OCI-M2 (cell line): ENCODE data around the gene GPR21.

Experiments
- DNase-seq: peaks from one replicate; lab custom pipeline; 2025; ENCODE audit not compliant: unreplicated experiment; lab: John Stamatoyannopoulos, UW

GPR21 gene

DNA sequence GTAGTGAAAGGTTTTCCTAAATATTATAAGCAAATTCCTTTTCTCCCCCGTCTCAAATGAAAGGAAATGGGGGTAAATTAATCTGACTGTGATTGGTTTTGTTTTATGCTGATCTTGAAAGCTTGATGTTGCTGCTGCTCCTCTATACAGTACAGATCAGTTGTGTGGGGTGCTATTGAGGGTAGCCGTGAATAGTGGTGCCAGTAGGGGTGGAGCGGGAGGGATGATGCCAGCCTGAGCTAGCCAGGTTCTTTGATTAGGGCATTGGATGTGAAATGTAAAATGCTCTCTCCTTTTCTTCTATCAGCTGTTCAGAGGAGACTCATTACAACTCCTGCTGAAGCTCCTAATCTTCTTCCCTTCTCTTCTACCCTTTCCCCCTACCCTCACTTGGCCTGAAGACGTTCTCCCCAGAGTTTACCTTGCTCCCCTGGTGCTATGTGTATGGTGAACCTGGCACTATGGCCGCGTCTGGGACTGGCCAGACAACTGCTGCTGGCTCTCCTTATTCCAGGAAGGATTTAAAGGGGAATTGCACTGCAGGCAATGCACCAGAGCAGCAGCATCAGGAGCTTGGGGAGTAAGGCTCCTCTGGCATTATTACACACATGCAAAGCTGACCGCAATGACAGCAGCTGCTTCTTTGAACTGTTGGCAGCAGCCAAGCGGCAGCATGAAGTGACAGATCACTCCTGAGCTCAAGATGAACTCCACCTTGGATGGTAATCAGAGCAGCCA, 566 bp downstream of the GPR21 start:
- no peak for DNase-seq

DNA sequence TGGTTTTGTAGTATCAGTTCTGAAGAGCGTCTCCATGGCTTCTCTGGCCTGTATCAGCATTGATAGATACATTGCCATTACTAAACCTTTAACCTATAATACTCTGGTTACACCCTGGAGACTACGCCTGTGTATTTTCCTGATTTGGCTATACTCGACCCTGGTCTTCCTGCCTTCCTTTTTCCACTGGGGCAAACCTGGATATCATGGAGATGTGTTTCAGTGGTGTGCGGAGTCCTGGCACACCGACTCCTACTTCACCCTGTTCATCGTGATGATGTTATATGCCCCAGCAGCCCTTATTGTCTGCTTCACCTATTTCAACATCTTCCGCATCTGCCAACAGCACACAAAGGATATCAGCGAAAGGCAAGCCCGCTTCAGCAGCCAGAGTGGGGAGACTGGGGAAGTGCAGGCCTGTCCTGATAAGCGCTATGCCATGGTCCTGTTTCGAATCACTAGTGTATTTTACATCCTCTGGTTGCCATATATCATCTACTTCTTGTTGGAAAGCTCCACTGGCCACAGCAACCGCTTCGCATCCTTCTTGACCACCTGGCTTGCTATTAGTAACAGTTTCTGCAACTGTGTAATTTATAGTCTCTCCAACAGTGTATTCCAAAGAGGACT, 1.5 kb downstream of the GPR21 start:
- no peak for DNase-seq

DNA sequence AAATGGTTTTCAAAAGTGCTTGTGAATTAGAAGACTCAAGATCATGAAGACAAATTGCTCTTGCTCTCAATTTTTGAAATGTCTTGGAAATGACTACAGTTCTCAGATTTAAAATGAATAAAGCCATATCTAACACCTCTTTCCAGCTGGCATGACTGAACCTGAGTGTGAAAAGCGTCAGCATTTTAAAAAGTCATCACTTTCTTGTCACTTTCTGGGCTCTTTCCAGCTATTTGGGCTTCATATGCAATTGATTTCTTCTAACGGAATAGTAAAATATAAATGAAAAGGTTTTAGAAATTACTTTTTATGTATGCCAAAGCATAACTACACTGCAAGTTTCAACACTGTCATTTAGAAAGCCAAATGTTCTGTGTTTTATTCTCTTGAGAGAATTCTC, 2.3 kb downstream of the GPR21 start:
- no peak for DNase-seq

DNA sequence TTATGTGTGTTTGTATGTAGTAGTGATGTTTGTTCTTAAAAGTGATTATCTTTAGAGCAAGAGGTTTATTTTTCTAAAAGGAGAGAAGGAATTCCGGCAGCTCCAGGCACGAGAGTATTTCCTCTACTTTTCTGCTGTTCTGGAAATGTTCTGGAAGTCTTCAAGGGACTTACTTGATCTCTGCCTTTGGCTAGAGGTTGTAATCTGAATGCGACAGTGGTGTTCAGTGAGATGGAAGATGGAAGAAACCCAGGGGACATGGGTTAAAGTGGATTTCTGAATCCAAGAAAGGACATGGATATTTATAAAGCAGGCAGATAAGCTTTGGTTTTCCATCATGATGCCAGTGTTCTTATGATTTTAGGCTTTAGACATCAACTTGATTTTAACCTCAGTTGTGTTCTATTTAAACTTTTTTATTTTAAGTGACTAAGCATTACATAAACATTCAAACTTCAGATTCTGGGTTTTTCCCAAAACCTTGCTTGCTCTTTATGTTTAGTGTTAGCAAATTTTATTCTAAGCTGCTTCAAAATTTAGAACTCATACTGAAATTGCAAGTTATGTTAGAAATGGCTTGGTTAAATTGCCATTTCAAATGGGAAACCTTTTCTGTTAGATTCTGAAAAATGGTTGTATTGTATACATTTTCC, 3.6 kb downstream of the GPR21 start:
- no peak for DNase-seq

DNA sequence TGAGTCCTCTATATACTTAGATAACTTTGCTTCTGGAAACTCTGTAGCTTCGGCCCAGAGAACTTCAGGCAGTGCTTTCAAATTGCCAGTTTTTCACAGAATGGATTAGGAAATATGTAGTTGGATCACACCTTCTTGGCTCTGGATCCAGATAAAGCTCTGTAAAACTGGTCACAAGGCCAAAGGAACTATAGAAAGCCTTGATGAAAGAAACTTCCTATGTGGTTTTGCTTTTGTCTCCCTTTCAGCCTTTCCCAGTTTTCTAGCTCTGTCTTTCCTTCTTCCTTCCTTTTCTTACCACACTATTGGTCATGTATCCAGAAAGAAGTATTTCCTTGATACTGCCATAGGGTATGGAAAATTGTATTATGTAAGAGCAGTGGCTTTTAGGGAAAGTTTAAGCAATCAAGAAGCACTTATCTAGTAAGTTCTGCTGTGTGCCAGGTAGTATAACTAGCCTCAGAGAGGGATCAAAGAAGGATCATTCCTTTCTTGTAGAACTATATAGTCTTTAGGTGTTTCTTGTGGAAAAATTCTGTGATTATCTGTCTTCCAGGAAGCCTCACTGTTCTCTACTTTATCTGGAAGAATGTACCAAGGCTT, 6.3 kb downstream of the GPR21 start:
- DNase-seq: no peak

DNA sequence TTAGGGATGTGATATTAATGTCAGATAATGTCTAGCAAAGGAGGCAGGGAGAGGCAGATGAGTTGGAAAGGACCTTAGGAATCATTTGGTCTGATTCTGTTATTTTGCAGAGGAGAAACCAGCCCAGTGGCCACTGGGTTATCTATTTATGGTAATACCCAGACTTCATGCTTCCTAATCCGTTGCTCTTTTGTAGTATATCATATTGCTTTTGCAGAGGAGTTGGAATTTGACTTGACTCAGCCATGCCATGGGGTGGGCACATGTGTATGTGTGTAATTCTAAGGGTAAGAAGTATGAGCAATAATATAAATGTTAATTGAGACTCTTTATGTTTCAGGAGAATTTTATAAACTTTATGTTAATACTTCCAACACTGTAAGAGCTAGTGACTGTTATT, 7.3 kb downstream of the GPR21 start:
- no peak for DNase-seq

DNA sequence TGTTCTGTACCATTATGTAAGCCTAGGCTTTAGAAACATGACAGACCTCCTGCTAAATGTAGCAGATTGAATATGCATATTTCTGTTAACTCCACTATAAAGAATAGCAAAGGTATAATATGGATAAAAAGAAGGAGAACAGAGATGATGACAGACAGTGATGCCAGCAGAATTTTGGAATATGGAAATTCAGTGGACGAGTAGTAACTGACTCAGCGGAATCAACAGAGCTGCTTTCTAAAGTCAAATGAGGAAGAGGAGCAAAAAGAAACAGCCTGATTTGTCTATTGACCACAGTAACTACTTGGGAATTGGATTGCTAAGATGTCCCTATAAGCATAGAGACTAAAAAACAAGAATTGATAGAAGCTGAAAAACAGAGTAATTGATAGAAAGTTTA, 8.0 kb downstream of the GPR21 start:
- DNase-seq: no peak

DNA sequence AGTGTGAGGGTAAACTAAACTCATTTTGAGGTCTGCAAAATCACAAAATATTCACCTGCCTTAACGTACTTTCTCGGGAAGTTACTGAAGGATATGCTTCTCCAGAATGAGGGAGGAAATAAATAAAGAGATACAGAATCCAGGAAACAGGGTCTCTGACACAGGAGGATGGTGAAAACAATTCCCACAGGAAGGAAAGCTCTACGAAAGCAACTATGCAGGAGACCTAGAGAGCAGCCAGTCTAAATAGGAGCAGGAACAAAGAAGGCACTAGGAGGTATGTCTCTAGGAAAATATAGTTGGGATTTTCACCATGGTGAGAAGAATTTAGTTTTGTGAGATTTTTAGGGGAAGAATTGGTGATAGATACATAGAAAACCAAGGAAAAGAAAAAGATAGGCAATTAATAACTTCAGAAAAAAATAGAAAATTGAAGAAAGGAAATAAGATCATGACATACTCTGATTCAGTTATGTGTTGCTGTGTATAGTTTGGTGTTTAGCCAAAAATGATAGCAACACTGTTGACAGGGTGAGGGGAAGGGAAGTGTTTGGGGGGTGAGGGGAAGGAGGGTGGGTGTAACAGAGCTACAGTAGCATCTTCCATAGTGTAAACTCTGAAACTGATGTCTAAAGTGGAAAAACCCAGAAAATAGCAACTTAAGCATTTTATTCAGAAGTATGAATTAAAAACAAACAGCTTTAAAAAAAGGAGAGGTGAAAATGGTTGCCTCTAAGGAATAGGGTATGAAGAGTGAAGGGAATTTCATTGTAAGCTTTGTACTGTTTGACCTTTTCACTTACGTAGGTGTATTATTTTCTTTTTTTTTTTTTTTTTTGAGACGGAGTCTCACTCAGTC, 9.8 kb downstream of the GPR21 start:
- no peak for DNase-seq

DNA sequence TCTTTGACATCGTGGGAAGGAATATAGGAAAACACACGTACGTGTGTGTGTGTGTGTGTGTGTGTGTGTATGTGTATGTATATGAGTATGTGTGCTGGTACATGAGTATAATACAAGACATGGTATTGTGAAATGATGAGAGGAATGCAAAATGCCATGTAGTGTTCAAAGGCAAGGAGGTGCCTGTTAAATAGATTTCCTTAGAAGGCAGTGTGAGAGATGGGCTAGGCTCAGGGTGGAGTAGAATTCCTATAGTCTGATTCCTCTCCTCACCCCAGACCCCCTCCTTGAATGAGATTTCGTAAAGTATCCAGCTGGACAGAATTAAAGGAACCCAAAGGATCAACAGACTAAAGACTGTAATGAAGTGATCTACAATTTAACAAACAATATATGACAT, 11.1 kb downstream of the GPR21 start:
- no peak for DNase-seq

DNA sequence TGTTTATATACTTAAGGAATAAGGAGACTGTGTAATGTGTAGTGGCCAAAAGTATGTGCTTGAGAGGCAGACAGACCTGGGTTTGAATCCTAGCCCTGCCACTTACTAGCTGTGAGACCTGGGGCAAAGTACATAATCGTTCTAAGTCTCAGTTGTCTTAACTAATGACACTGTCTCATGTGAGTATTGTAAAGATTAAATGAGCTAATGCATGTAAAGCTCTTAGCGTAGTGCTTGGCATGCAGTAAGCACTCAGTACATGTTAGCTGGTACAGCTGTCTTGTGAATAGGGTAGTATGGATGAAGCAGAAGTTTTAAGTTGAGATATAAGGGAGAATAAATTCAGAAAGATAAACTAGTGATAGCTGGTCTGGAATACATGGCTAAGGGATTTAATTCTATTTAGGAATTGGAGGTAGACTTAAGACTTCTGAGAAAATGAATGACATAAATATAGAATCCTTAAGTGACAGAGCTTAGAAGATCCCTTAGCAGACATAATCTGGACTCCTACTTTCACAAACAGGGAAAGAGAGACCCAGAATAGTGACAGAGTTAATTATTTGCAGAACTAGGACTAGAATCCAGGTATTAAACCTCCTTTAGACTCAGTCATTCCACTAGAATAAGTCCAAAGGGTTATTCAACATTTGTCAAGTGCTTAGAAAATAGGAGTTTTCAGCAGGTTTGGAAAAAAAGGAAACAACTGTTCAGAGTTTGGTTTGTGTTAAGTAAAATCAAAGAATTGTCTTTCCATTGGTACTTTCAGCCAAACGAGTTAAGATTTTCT, 13.1 kb downstream of the GPR21 start:
- DNase-seq: no peak

DNA sequence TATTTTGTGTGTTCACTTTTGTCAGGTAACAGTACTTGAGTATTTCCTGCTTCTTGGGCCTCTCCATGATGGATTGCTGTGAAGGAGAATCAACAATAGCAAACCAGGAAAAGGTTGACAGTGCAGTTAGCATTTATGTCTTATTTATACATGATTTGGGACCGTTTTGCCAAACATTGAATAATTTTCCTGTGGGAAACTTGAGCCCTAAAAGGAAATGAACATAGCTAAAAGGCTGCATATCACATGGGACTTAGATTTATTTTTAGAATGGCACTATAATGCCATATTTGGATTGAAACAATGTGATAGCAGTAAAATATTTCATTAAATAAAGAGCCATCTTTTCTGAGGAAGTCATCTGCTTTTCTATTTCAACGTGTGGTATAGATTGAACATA, 15.3 kb downstream of the GPR21 start:
- DNase-seq: no peak

DNA sequence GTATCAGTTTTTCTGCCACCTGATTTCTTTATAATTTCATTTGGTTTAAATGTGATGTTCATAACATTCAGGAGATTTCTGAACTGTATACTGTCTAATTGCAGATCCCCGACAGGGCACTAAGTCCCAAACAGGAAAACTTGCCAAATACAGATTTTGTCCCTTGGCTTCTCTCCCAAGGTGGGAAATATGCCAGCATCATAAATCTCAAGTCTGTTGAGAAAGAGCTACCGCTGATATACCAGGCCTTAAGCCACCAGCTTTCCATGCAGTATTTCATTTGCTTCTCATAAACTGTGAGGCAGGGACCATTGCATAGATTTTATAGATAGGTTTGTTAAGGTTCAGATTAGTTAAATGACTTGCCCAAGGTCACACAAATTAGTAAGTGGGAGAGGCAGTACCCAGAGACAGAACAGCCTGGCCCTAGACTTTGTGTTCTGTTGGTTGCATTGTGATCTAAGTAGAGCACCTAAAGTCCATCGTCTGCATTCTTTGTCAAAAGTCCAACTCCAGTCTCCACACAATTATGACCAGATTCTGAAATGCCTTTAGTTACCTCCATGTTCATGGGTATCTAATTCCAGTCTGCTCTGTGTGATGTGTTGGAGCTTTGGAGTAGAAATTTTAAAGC, 16.2 kb downstream of the GPR21 start:
- DNase-seq: no peak

DNA sequence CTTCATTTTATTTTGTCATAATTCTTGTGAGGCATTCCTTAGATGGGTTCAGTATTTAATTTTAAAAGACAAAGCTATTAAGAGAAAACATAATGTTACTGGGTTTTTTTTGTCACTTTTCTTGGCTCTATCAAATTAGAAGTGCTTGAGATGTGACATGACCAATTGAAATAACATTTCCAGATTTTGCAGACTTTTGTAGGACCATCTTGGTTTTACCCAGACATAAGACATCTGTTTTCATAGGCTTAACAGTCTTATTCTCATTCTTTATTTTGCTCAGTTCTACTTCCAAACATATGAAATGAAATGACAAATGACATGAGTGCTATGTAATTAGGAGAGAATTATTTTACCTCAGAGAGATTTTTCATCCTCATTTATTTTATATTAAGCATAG, 19.6 kb downstream of the GPR21 start:
- DNase-seq: no peak

DNA sequence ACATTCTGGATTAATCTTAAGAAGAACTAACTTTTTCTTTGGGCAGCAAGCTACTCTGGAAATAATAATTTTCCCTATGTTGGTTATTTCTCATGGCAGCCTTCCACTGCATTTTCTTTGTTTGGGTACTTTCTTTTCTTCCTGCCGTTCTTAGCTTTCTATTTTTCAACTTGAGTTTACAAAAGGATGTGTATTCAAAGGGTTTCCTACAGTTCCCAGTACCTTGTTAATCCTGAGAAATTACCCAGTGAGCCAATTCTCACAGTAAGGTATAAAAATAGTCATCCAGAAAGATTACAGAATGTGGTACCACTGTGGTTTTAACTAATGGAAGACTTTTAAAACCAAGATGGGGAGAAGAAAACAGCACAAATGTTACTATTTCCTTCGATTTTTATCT, 20.2 kb downstream of the GPR21 start:
- no peak for DNase-seq

DNA sequence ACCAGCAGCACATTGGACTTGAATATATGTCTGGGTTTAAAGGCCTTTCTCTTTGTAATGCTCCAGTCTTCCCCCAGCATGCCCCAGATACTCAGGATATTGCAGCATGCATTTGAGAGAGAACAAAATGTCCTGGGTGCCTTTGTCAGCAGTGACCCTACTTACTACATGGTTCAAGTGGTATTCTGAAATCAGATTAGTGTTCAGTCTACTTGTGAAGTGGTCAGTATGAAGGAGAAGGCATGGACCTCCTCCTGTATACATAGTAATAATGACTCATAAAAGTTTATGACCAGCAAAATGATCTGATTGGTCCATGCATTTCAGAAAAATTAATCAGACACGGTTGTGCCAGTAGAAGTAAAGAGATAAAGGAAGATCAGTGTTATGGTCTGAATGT, 25.4 kb downstream of the GPR21 start:
- no peak for DNase-seq

DNA sequence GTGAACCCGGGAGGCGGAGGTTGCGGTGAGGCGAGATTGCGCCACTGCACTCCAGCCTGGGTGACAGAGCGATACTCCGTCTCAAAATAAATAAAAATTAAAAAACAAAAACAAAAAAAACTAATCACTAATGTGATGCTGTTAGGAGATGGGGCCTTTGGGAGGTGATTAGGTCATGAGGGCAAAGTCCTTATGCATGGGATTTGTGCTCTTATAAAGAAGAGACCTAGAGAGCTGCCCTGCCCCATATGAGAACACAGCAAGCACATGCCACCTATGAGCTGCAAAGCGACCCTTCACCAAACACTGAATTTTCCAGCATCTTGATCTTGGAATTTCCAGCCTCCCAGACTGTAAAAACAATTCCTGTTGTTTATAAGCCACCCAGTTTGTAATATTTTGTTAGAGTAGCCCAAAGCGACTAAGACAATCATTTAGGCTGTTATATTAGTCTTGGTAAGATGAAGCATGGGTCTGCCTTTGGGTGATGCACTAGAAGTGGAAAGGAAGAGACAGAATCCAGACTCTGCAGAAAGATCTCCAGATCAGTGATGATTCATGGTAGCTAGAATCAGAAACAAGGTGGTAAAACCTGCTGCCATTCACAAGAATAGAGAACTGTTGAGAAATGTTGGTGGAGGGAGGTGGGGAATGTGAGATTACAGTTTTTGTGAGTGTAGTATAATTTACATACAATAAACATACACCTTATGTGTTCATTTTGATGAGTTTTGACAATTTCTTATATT, 26.2 kb downstream of the GPR21 start:
- no peak for DNase-seq

DNA sequence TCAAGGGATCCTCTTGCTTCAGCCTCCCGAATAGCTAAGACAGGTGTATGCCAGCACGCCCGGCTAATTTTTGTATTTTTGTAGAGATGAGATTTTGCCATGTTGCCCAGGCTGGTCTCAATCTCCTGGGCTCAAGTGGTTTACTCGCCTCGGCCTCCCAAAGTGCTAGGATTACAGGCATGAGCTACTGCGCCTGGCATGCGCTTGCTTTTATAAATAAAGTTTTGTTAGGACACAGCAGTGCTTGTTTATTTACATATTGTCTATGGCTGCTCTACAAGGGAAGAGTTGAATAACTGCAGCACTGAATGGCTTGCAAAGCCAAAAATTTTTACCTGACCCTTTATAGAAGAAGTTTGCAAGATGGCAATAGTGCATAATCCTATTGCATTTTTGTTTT, 27.7 kb downstream of the GPR21 start:
- DNase-seq: no peak

DNA sequence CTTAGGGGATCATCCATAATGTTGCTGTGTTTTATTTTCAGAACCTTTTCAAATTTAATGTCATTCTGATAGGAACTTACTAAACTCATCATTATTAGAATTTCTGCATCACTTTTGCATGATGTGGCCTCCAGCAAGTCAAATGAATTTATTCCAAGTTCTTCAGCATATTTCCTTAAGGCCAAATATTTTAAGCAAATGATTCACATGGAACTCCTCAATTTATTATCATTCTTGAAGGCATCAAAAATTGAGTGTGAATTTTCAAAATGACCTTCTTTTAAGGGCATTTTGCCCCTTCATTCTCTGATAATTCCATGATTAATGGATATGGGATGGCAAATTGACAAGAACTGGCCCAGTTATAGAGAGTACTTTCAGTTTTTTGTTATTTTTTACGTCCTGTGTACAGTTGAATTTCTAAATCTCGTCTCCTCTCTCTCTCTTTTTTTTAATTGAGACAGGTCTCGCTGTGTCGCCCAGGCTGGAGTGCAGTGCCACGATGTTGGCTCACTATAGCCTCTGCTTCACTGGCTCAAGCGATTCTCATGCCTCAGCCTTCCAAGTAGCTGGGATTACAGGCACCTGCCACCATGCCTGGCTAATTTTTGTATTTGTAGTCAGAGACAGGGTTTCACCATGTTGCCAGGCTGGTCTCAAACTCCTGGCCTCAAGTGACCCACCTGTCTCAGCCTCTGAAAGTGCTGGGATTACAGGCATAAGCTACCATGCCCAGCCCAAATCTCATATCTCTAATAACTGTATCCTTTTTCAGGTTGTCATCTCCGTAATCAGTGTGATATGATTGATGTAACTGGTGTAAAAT, 29.1 kb downstream of the GPR21 start:
- DNase-seq: no peak
